ENCODE results near the gene ERCC6.

ERCC6 gene

GRCh38 chr10:49505076-49505475 lies 33.8 kb downstream of the ERCC6 start:
- no peaks in the 10 kb centered on the region for H3K27me3 ChIP-seq (ENCODE audit: control insufficient read depth, insufficient read depth, low read length)
- no peak overlapping the region for H3K4me3 ChIP-seq (ENCODE audit: low read depth, low read length)
- H3K36me3 ChIP-seq (ENCODE audit: control insufficient read depth, insufficient read depth, low read length) = no peaks in the 10 kb centered on the region
- H3K9ac ChIP-seq (ENCODE audit: low read depth, low read length) = no peak overlapping the region
- no peaks in the 10 kb centered on the region for H3K9me3 ChIP-seq (ENCODE audit: control insufficient read depth, insufficient read depth, low read length)
- H3K4me1 ChIP-seq (ENCODE audit: control insufficient read depth, insufficient read depth, low read length) = no peaks in the 10 kb centered on the region

DNA sequence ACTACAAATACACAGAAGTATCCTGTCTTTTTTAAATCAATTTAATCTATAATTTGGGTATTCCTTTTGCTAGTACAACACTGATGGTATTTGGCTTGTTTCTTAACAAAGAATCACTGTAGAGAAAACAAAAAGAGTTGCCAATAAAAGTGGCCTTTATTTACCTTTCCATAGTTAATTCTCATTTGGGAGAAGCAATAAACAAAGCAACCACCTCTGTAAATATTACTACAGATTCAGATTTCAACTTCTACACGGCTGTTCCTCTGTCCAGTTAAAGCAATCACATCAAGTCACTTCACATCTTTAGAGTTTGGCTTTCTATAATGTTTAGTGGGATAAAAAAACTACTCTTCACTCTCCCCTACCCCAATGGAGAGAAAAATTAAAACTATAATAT lies 34.4 kb downstream of the ERCC6 start:
- H3K4me1 ChIP-seq (ENCODE audit: control insufficient read depth, insufficient read depth, low read length) = no peaks in the 10 kb centered on the region
- no peaks in the 10 kb centered on the region for H3K9me3 ChIP-seq (ENCODE audit: control insufficient read depth, insufficient read depth, low read length)
- no peaks in the 10 kb centered on the region for H3K36me3 ChIP-seq (ENCODE audit: control insufficient read depth, insufficient read depth, low read length)
- H3K4me3 ChIP-seq (ENCODE audit: low read depth, low read length) = no peak overlapping the region
- no peak overlapping the region for H3K9ac ChIP-seq (ENCODE audit: low read depth, low read length)
- H3K27me3 ChIP-seq (ENCODE audit: control insufficient read depth, insufficient read depth, low read length) = no peaks in the 10 kb centered on the region

GRCh38 chr10:49502358-49502757 lies 36.6 kb downstream of the ERCC6 start:
- Histone ChIP-seq H3K9ac (ENCODE audit: low read depth, low read length) (no peak overlapping the region), H3K9me3 (ENCODE audit: control insufficient read depth, insufficient read depth, low read length) (no peaks in the 10 kb centered on the region), H3K27me3 (ENCODE audit: control insufficient read depth, insufficient read depth, low read length) (no peaks in the 10 kb centered on the region), H3K36me3 (ENCODE audit: control insufficient read depth, insufficient read depth, low read length) (no peaks in the 10 kb centered on the region), H3K4me1 (ENCODE audit: control insufficient read depth, insufficient read depth, low read length) (no peaks in the 10 kb centered on the region), H3K4me3 (ENCODE audit: low read depth, low read length) (no peak overlapping the region)

DNA sequence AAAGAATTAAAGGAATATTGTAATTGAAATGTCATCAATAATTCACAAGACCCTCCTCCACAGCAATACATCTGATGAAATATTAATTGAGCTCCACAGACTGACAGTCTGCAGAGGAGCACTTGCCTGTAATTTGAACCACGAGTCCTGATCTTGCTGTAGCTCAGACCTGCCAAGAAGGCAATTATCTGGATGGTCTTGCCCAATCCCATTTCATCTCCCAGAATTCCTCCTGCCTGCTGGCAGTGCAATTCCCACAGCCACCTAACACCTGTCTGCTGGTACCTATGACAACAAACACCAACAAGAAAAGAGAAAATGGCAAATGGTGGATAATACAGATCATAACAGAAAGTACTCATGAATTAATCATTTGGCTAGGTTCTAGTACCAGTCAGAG lies 38.5 kb downstream of the ERCC6 start:
- no peaks in the 10 kb centered on the region for H3K36me3 ChIP-seq (ENCODE audit: control insufficient read depth, insufficient read depth, low read length)
- H3K27me3 ChIP-seq (ENCODE audit: control insufficient read depth, insufficient read depth, low read length) = no peaks in the 10 kb centered on the region
- no peaks in the 10 kb centered on the region for H3K4me1 ChIP-seq (ENCODE audit: control insufficient read depth, insufficient read depth, low read length)
- no peak overlapping the region for H3K4me3 ChIP-seq (ENCODE audit: low read depth, low read length)
- H3K9me3 ChIP-seq (ENCODE audit: control insufficient read depth, insufficient read depth, low read length) = no peaks in the 10 kb centered on the region
- no peak overlapping the region for H3K9ac ChIP-seq (ENCODE audit: low read depth, low read length)

- H3K9ac ChIP-seq (ENCODE audit: low read depth, low read length) = no peak overlapping the region
- no peak overlapping the region for H3K4me3 ChIP-seq (ENCODE audit: low read depth, low read length)
- no peaks in the 10 kb centered on the region for H3K4me1 ChIP-seq (ENCODE audit: control insufficient read depth, insufficient read depth, low read length)
- no peaks in the 10 kb centered on the region for H3K36me3 ChIP-seq (ENCODE audit: control insufficient read depth, insufficient read depth, low read length)
- no peaks in the 10 kb centered on the region for H3K27me3 ChIP-seq (ENCODE audit: control insufficient read depth, insufficient read depth, low read length)
- H3K9me3 ChIP-seq (ENCODE audit: control insufficient read depth, insufficient read depth, low read length) = no peaks in the 10 kb centered on the region
Observed at GRCh38 chr10:49499305-49499851, 39.5 kb downstream of the ERCC6 start.

DNA sequence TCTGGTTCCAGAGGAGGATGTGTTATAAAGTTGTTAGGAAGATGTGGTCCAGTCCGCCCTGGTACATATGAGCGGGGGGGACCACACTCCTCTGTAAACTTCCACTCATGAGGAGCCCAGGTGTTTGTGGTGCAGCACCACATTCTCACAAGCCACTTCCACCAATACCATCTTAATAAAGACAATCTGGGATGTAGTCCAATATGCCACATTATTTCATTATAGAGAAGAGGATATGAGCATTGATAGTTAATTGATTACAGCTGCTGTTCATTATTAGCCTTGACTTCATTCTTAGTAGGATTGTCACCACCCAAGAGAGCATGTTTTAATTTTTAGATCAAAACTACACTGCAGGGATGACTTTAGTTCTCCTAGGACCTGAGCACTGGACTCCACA lies 40.5 kb downstream of the ERCC6 start:
- Histone ChIP-seq H3K9ac (ENCODE audit: low read depth, low read length) (no peak overlapping the region), H3K27me3 (ENCODE audit: control insufficient read depth, insufficient read depth, low read length) (no peaks in the 10 kb centered on the region), H3K4me1 (ENCODE audit: control insufficient read depth, insufficient read depth, low read length) (no peaks in the 10 kb centered on the region), H3K9me3 (ENCODE audit: control insufficient read depth, insufficient read depth, low read length) (no peaks in the 10 kb centered on the region), H3K4me3 (ENCODE audit: low read depth, low read length) (no peak overlapping the region), H3K36me3 (ENCODE audit: control insufficient read depth, insufficient read depth, low read length) (no peaks in the 10 kb centered on the region)

- Histone ChIP-seq H3K9ac (ENCODE audit: low read depth, low read length) (no peak overlapping the region), H3K4me3 (ENCODE audit: low read depth, low read length) (no peak overlapping the region), H3K27me3 (ENCODE audit: control insufficient read depth, insufficient read depth, low read length) (no peaks in the 10 kb centered on the region), H3K36me3 (ENCODE audit: control insufficient read depth, insufficient read depth, low read length) (no peaks in the 10 kb centered on the region), H3K9me3 (ENCODE audit: control insufficient read depth, insufficient read depth, low read length) (no peaks in the 10 kb centered on the region), H3K4me1 (ENCODE audit: control insufficient read depth, insufficient read depth, low read length) (no peaks in the 10 kb centered on the region)
Observed at GRCh38 chr10:49497358-49497757, 41.6 kb downstream of the ERCC6 start.

- Histone ChIP-seq H3K9ac (ENCODE audit: low read depth, low read length) (no peak overlapping the region), H3K4me3 (ENCODE audit: low read depth, low read length) (no peak overlapping the region), H3K9me3 (ENCODE audit: control insufficient read depth, insufficient read depth, low read length) (no peaks in the 10 kb centered on the region), H3K4me1 (ENCODE audit: control insufficient read depth, insufficient read depth, low read length) (no peaks in the 10 kb centered on the region), H3K27me3 (ENCODE audit: control insufficient read depth, insufficient read depth, low read length) (no peaks in the 10 kb centered on the region), H3K36me3 (ENCODE audit: control insufficient read depth, insufficient read depth, low read length) (no peaks in the 10 kb centered on the region)
Observed at GRCh38 chr10:49488056-49488717, 50.7 kb downstream of the ERCC6 start.

GRCh38 chr10:49486738-49487137 lies 52.2 kb downstream of the ERCC6 start:
- Histone ChIP-seq H3K9ac (ENCODE audit: low read depth, low read length) (no peak overlapping the region), H3K4me1 (ENCODE audit: control insufficient read depth, insufficient read depth, low read length) (no peaks in the 10 kb centered on the region), H3K36me3 (ENCODE audit: control insufficient read depth, insufficient read depth, low read length) (no peaks in the 10 kb centered on the region), H3K4me3 (ENCODE audit: low read depth, low read length) (no peak overlapping the region), H3K27me3 (ENCODE audit: control insufficient read depth, insufficient read depth, low read length) (no peaks in the 10 kb centered on the region), H3K9me3 (ENCODE audit: control insufficient read depth, insufficient read depth, low read length) (no peaks in the 10 kb centered on the region)

DNA sequence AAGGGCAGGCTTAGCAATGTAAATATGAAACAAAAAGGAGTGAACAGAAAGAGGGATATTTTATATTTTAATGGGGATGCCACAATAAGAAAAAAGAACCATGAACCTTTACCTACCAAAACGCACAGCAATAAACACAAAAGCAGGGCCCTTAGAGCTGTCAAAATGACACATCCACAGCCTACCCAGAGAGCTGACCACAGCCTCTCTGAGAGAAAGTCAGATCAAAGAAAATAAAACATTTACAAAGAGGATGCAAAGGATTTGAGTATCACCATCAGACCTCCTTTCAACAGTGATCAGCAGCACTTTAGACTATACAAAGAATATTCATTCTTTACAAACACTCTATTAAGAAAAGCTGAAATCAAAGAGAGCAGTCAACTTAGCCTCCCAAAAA lies 52.9 kb downstream of the ERCC6 start:
- Histone ChIP-seq H3K9ac (ENCODE audit: low read depth, low read length) (no peak overlapping the region), H3K4me1 (ENCODE audit: control insufficient read depth, insufficient read depth, low read length) (no peaks in the 10 kb centered on the region), H3K4me3 (ENCODE audit: low read depth, low read length) (no peak overlapping the region), H3K36me3 (ENCODE audit: control insufficient read depth, insufficient read depth, low read length) (no peaks in the 10 kb centered on the region), H3K9me3 (ENCODE audit: control insufficient read depth, insufficient read depth, low read length) (no peaks in the 10 kb centered on the region), H3K27me3 (ENCODE audit: control insufficient read depth, insufficient read depth, low read length) (no peaks in the 10 kb centered on the region)

- Histone ChIP-seq H3K9ac (ENCODE audit: low read depth, low read length) (no peak overlapping the region), H3K4me1 (ENCODE audit: control insufficient read depth, insufficient read depth, low read length) (no peaks in the 10 kb centered on the region), H3K9me3 (ENCODE audit: control insufficient read depth, insufficient read depth, low read length) (no peaks in the 10 kb centered on the region), H3K36me3 (ENCODE audit: control insufficient read depth, insufficient read depth, low read length) (no peaks in the 10 kb centered on the region), H3K27me3 (ENCODE audit: control insufficient read depth, insufficient read depth, low read length) (no peaks in the 10 kb centered on the region), H3K4me3 (ENCODE audit: low read depth, low read length) (no peak overlapping the region)
Observed at GRCh38 chr10:49484486-49485235, 54.3 kb downstream of the ERCC6 start.

DNA sequence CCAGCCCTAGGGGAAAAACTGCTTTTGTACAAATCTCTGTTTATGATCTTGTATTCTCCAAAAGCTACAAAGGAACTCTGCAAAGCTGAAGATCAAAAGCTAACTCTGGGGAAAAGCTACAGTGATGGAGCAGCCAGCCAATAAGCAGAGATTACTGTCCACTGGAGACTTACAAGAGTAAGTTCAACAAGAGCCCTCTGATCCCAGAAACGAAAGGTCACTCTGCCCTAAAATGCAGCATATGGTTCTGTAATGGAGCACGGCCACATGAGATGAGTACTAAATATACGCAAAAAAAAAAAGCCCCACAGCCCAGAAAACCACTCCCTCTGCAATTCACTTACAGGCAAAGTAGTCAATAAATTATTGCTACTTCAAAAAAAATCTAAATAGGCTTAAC lies 60.1 kb downstream of the ERCC6 start:
- no peaks in the 10 kb centered on the region for H3K9me3 ChIP-seq (ENCODE audit: control insufficient read depth, insufficient read depth, low read length)
- peaks cover 2% of the 10 kb centered on the region for H3K36me3 ChIP-seq (ENCODE audit: control insufficient read depth, insufficient read depth, low read length)
- no peaks in the 10 kb centered on the region for H3K27me3 ChIP-seq (ENCODE audit: control insufficient read depth, insufficient read depth, low read length)
- no peak overlapping the region for H3K9ac ChIP-seq (ENCODE audit: low read depth, low read length)
- H3K4me3 ChIP-seq (ENCODE audit: low read depth, low read length) = no peak overlapping the region
- H3K4me1 ChIP-seq (ENCODE audit: control insufficient read depth, insufficient read depth, low read length) = no peaks in the 10 kb centered on the region

Data from iPS-15b (cell line).